Loucy (cell line): ENCODE measurements around the gene HOXA10.

ENCODE experiments used
- EZH2phosphoT487 ChIP-seq: fragments of 200-600 bp; IDR thresholded peaks from 2 replicates; pipeline ENCODE4 v1.6.1; 2018; ENCODE audit warnings: antibody characterized with exemption, mild to moderate bottlenecking, moderate library complexity, borderline replicate concordance
- TF ChIP-seq, protein P1 (sequence below): fragments of 200-600 bp; sonication (generic); conservative IDR thresholded peaks from 2 replicates; pipeline ENCODE4 v1.5.1; 2014; ENCODE audit warnings: mild to moderate bottlenecking, antibody characterized with exemption, low read length

DNA sequence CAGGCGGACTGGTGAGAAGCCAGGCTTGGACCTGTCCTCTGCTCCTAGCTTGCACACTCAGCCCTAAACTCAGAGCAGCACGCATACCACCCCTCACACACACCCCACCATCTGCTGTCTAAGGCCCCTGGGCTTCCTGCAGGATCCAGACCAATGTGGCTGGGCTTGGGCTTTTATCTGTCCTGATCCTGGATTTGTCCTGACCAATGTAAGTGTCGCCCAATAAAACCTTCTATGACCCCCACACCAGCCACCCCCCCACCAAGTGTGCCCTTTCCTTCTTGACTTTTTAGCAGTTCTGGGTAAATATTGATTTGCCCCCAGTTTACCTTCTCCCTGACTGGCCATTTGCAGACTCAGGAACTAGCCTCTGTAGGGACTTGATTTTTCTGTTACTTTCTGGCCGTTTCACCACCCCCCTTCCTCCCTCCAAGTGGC, 27.5 kb upstream of the HOXA10 start:
- TF ChIP-seq, protein P1, sequence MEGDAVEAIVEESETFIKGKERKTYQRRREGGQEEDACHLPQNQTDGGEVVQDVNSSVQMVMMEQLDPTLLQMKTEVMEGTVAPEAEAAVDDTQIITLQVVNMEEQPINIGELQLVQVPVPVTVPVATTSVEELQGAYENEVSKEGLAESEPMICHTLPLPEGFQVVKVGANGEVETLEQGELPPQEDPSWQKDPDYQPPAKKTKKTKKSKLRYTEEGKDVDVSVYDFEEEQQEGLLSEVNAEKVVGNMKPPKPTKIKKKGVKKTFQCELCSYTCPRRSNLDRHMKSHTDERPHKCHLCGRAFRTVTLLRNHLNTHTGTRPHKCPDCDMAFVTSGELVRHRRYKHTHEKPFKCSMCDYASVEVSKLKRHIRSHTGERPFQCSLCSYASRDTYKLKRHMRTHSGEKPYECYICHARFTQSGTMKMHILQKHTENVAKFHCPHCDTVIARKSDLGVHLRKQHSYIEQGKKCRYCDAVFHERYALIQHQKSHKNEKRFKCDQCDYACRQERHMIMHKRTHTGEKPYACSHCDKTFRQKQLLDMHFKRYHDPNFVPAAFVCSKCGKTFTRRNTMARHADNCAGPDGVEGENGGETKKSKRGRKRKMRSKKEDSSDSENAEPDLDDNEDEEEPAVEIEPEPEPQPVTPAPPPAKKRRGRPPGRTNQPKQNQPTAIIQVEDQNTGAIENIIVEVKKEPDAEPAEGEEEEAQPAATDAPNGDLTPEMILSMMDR = no peak
- no peak for TF ChIP-seq EZH2phosphoT487
